IMR-90 (cell line): ENCODE measurements around the gene RNASE1. TPM values are rescaled to one million over a fixed set of nuclear protein-coding genes. Genes with fewer than 3 reads are reported as not detected.

Experiments used
- ATAC-seq: fragments of 200-7000 bp; cut with Tn5 transposase; 2 replicates; pipeline ENCODE4 v1.9.1; 2020; ENCODE audit warnings: low read depth, mild to moderate bottlenecking, moderate library complexity
- BruUV-seq: library from RNA; stranded (reverse); fragments of 400-500 nt; replicated peaks from 2 replicates; lab custom pipeline; 2021; lab: Mats Ljungman, UMichigan
- CTCF ChIA-PET: fragments of 300-600 bp; formaldehyde crosslinking; extraction: SDS; loops from one replicate; lab custom pipeline; 2021; ENCODE audit warnings: antibody characterized with exemption; lab: Yijun Ruan, JAX
- POLR2A ChIA-PET: fragments of 300-600 bp; sonication (Branson Sonifier 250); formaldehyde crosslinking; loops from one replicate; lab custom pipeline; 2022; ENCODE audit warnings: antibody characterized with exemption; ENCODE audit not compliant: unreplicated experiment; lab: Charles Lee
- DNase-seq: peaks from one replicate; pipeline ENCODE4 v3.0.0; 2013
- H2AFZ ChIP-seq: replicated peaks from 2 replicates; pipeline ENCODE3; 2013; ENCODE audit warnings: low read length, mild to moderate bottlenecking; ENCODE audit not compliant: poor library complexity
- H2AK5ac ChIP-seq: 2 replicates; pipeline ENCODE4 v1.6.1; 2013; ENCODE audit warnings: low read depth, low read length, inconsistent platforms
- H2AK9ac ChIP-seq: replicated peaks from 2 replicates; pipeline ENCODE3; 2013; ENCODE audit warnings: mild to moderate bottlenecking, low read depth, low read length, moderate library complexity; ENCODE audit not compliant: poor library complexity
- H2BK120ac ChIP-seq: 2 replicates; pipeline ENCODE4 v1.6.1; 2013; ENCODE audit warnings: low read depth, low read length, inconsistent platforms
- H2BK15ac ChIP-seq: 3 replicates; pipeline ENCODE4 v1.6.1; 2013; ENCODE audit warnings: low read depth, low read length, inconsistent platforms
- H2BK20ac ChIP-seq: 2 replicates; pipeline ENCODE4 v1.6.1; 2013; ENCODE audit warnings: low read depth, mild to moderate bottlenecking, inconsistent platforms, low read length, moderate library complexity
- H2BK5ac ChIP-seq: 2 replicates; pipeline ENCODE4 v1.6.1; 2013; ENCODE audit warnings: mild to moderate bottlenecking, low read depth, low read length, inconsistent platforms; ENCODE audit not compliant: poor library complexity, severe bottlenecking
- H3K14ac ChIP-seq: replicated peaks from 2 replicates; pipeline ENCODE4 v1.6.1; 2013; ENCODE audit warnings: low read depth, low read length, inconsistent platforms
- H3K18ac ChIP-seq: 2 replicates; pipeline ENCODE4 v1.6.1; 2013; ENCODE audit warnings: low read depth, low read length, control low read depth
- H3K23ac ChIP-seq: 2 replicates; pipeline ENCODE4 v1.6.1; 2013; ENCODE audit warnings: low read depth, low read length, inconsistent platforms
- H3K27ac ChIP-seq: 2 replicates; pipeline ENCODE4 v1.5.1; 2013; ENCODE audit warnings: mild to moderate bottlenecking, control low read depth, low read length; ENCODE audit not compliant: insufficient read depth
- H3K27me3 ChIP-seq: 2 replicates; pipeline ENCODE4 v1.6.1; 2013; ENCODE audit warnings: low read length; ENCODE audit not compliant: control insufficient read depth, insufficient read depth
- H3K36me3 ChIP-seq: 2 replicates; pipeline ENCODE4 v1.6.1; 2013; ENCODE audit warnings: low read length, mixed read lengths; ENCODE audit not compliant: control insufficient read depth, insufficient read depth
- H3K4ac ChIP-seq: 2 replicates; pipeline ENCODE4 v1.6.1; 2013; ENCODE audit warnings: low read depth, low read length, inconsistent platforms
- H3K4me1 ChIP-seq: 2 replicates; pipeline ENCODE4 v1.6.1; 2013; ENCODE audit warnings: low read length, mixed read lengths; ENCODE audit not compliant: control insufficient read depth, insufficient read depth
- H3K4me2 ChIP-seq: 2 replicates; pipeline ENCODE4 v1.6.1; 2013; ENCODE audit warnings: low read depth, mild to moderate bottlenecking, control low read depth, low read length, moderate library complexity
- H3K4me3 ChIP-seq: 2 replicates; pipeline ENCODE4 v1.5.1; 2013; ENCODE audit warnings: low read depth, mild to moderate bottlenecking, control low read depth, low read length, moderate library complexity; ENCODE audit not compliant: insufficient read depth
- H3K56ac ChIP-seq: 2 replicates; pipeline ENCODE4 v1.6.1; 2013; ENCODE audit warnings: low read length, inconsistent platforms; ENCODE audit not compliant: insufficient read depth; ENCODE audit errors: extremely low read depth
- H3K79me1 ChIP-seq, 2 experiments: 2 replicates each; pipeline ENCODE4 v1.6.1; 2013; ENCODE audit warnings: low read length in 2 of 2, inconsistent platforms in 1 of 2, low read depth in 1 of 2
- H3K9ac ChIP-seq: 2 replicates; pipeline ENCODE4 v1.6.1; 2013; ENCODE audit warnings: low read depth, low read length, control low read depth
- H3K9me1 ChIP-seq: 2 replicates; pipeline ENCODE4 v1.6.1; 2013; ENCODE audit warnings: low read length, inconsistent platforms; ENCODE audit not compliant: insufficient read depth
- H3K9me3 ChIP-seq: 2 replicates; pipeline ENCODE4 v1.6.1; 2013; ENCODE audit warnings: low read length; ENCODE audit not compliant: control insufficient read depth, insufficient read depth
- H4K20me1 ChIP-seq: 2 replicates; pipeline ENCODE4 v1.6.1; 2013; ENCODE audit warnings: low read length, inconsistent platforms; ENCODE audit not compliant: insufficient read depth
- H4K5ac ChIP-seq: 2 replicates; pipeline ENCODE4 v1.6.1; 2013; ENCODE audit warnings: mild to moderate bottlenecking, low read depth, low read length, control low read depth
- H4K8ac ChIP-seq, 2 experiments: 2 replicates each; pipeline ENCODE4 v1.6.1; 2013; ENCODE audit warnings: low read depth in 2 of 2, low read length in 2 of 2, control low read depth in 1 of 2, inconsistent platforms in 1 of 2
- H4K91ac ChIP-seq: 2 replicates; pipeline ENCODE4 v1.6.1; 2013; ENCODE audit warnings: low read depth, low read length, inconsistent platforms; ENCODE audit not compliant: insufficient read depth
- BHLHE40 ChIP-seq: fragments of 150-350 bp; IDR thresholded peaks from 2 replicates; pipeline ENCODE4 v1.6.1; 2016; ENCODE audit warnings: mild to moderate bottlenecking, low read depth, low read length
- CEBPB ChIP-seq: IDR thresholded peaks from 2 replicates; pipeline ENCODE4 v1.6.1; 2012; ENCODE audit warnings: low read depth, low read length, improper control_type of control experiment
- CHD1 ChIP-seq: IDR thresholded peaks from 2 replicates; pipeline ENCODE4 v1.6.1; 2012; ENCODE audit warnings: low read depth, low read length, improper control_type of control experiment
- ELK1 ChIP-seq: fragments of 150-350 bp; IDR thresholded peaks from 2 replicates; pipeline ENCODE4 v1.6.1; 2016; ENCODE audit warnings: low read depth, mild to moderate bottlenecking, low read length, moderate library complexity, borderline replicate concordance
- MAFK ChIP-seq: IDR thresholded peaks from 2 replicates; pipeline ENCODE4 v1.6.1; 2012; ENCODE audit warnings: low read depth, low read length, improper control_type of control experiment
- MAZ ChIP-seq: IDR thresholded peaks from 2 replicates; pipeline ENCODE4 v1.6.1; 2012; ENCODE audit warnings: low read depth, mild to moderate bottlenecking, low read length, improper control_type of control experiment, moderate library complexity, borderline replicate concordance
- MXI1 ChIP-seq: IDR thresholded peaks from 2 replicates; pipeline ENCODE4 v1.6.1; 2012; ENCODE audit warnings: low read depth, mild to moderate bottlenecking, low read length, moderate library complexity, borderline replicate concordance
- NFE2L2 ChIP-seq: fragments of 150-350 bp; IDR thresholded peaks from 2 replicates; pipeline ENCODE4 v1.6.1; 2016; ENCODE audit warnings: low read depth, mild to moderate bottlenecking, low read length
- POLR2A ChIP-seq: IDR thresholded peaks from 2 replicates; pipeline ENCODE4 v1.6.1; 2012; ENCODE audit warnings: mild to moderate bottlenecking, low read depth, low read length
- RAD21 ChIP-seq: IDR thresholded peaks from 2 replicates; pipeline ENCODE4 v1.6.1; 2012; ENCODE audit warnings: low read length, improper control_type of control experiment
- RCOR1 ChIP-seq: IDR thresholded peaks from 2 replicates; pipeline ENCODE4 v1.6.1; 2012; ENCODE audit warnings: mild to moderate bottlenecking, low read length, improper control_type of control experiment; ENCODE audit not compliant: insufficient replicate concordance
- RFX5 ChIP-seq: IDR thresholded peaks from 2 replicates; pipeline ENCODE4 v1.8.0; 2012; ENCODE audit warnings: low read depth, mild to moderate bottlenecking, low read length, moderate library complexity
- SMC3 ChIP-seq: fragments of 150-350 bp; IDR thresholded peaks from 2 replicates; pipeline ENCODE4 v1.6.1; 2016; ENCODE audit warnings: low read depth, mild to moderate bottlenecking, antibody characterized with exemption, low read length, moderate library complexity
- WGBS, 2 experiments: methylation state at CpG; one replicate each; pipeline versions ENCODE4 v1.1.5 to v1.1.7; 2013; ENCODE audit warnings: missing lambda C conversion rate in 2 of 2; ENCODE audit not compliant: insufficient read length in 1 of 2; ENCODE audit errors: extremely low coverage in 2 of 2; 5-methylcytosine and 5-hydroxymethylcytosine counted together
- dilution Hi-C: fragments of 300-500 bp; cut with HindIII; formaldehyde crosslinking; loops from one replicate; pipeline ENCODE4 v1.14.3; 2018; ENCODE audit warnings: low sequenced_read_pairs; ENCODE audit not compliant: unreplicated experiment
- in situ Hi-C: fragments of 300-500 bp; cut with MboI; formaldehyde crosslinking; loops from 3 replicates; pipeline ENCODE4 v1.14.3; 2019; ENCODE audit warnings: low sequenced_read_pairs, inconsistent platforms, mixed read lengths
- intact Hi-C: fragments of 100-400 bp; cut with micrococcal nuclease; formaldehyde crosslinking; loops from 2 replicates; pipeline ENCODE4 v1.10.0; 2022
- polyA plus RNA-seq, 3 experiments: library from polyadenylated mRNA; depleted of rRNA; stranded (reverse); fragments of >200 nt; gene quantifications; 2 replicates each; pipeline ENCODE4 v1.2.3, GENCODE V29; 2012; ENCODE audit warnings: low replicate concordance in 1 of 3
- total RNA-seq: library from RNA; depleted of rRNA; stranded (reverse); fragments of >200 nt; gene quantifications from 2 replicates; pipeline ENCODE4 v1.2.3, GENCODE V29; 2012
- TF ChIP-seq, protein P1 (sequence below): conservative IDR thresholded peaks from 2 replicates; pipeline ENCODE4 v1.5.1; 2012; ENCODE audit warnings: mild to moderate bottlenecking, low read depth, low read length, improper control_type of control experiment

RNASE1 gene
- total and polyA plus RNA-seq, 2 of the 4 experiments (the other 2 are of a cell fraction): not detected

- intact Hi-C loops: no loop called here
- H3K27me3 ChIP-seq: no peaks in the 10 kb centered on the region
- no peak for DNase-seq
- TF ChIP-seq MAFK (no peak), RAD21 (no peak), MXI1 (no peak), RCOR1 (no peak), POLR2A (no peak), ELK1 (no peak), BHLHE40 (no peak), SMC3 (no peak), CEBPB (no peak), MAZ (no peak), NFE2L2 (no peak), CHD1 (no peak), RFX5 (no peak)
- TF ChIP-seq, protein P1, sequence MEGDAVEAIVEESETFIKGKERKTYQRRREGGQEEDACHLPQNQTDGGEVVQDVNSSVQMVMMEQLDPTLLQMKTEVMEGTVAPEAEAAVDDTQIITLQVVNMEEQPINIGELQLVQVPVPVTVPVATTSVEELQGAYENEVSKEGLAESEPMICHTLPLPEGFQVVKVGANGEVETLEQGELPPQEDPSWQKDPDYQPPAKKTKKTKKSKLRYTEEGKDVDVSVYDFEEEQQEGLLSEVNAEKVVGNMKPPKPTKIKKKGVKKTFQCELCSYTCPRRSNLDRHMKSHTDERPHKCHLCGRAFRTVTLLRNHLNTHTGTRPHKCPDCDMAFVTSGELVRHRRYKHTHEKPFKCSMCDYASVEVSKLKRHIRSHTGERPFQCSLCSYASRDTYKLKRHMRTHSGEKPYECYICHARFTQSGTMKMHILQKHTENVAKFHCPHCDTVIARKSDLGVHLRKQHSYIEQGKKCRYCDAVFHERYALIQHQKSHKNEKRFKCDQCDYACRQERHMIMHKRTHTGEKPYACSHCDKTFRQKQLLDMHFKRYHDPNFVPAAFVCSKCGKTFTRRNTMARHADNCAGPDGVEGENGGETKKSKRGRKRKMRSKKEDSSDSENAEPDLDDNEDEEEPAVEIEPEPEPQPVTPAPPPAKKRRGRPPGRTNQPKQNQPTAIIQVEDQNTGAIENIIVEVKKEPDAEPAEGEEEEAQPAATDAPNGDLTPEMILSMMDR: no peak
- ChIA-PET CTCF (no interaction called here), POLR2A (no interaction called here)
- H3K56ac ChIP-seq: no peak overlapping the region
- no peak overlapping the region for H2BK5ac ChIP-seq
- no peaks in the 10 kb centered on the region for H3K79me1 ChIP-seq
- no peaks in the 10 kb centered on the region for H3K4me1 ChIP-seq
- H4K5ac ChIP-seq: no peak overlapping the region
- no peak overlapping the region for H2BK120ac ChIP-seq
- no peak overlapping the region for H3K4me2 ChIP-seq
- no peak overlapping the region for H3K23ac ChIP-seq
- in situ Hi-C loops: no loop called here
- H4K20me1 ChIP-seq: no peaks in the 10 kb centered on the region
- H2BK20ac ChIP-seq: no peak overlapping the region
- no peak overlapping the region for H3K14ac ChIP-seq
- no peak overlapping the region for H2AFZ ChIP-seq
- dilution Hi-C loops: no loop called here
- H3K4me3 ChIP-seq: no peak overlapping the region
- H3K9me3 ChIP-seq: peaks cover 8% of the 10 kb centered on the region
- H2AK5ac ChIP-seq: no peak overlapping the region
- no peak overlapping the region for H4K91ac ChIP-seq
- no TSS peak for BruUV-seq
- ATAC-seq: no peak
- H3K18ac ChIP-seq: no peak overlapping the region
- no peak overlapping the region for H2AK9ac ChIP-seq
- no peak overlapping the region for H4K8ac ChIP-seq
- no peak overlapping the region for H3K27ac ChIP-seq
- no peaks in the 10 kb centered on the region for H3K9me1 ChIP-seq
- no peaks in the 10 kb centered on the region for H3K36me3 ChIP-seq
- WGBS, 2 experiments: 67% methylated on average over 1 of the region's 2 CpGs; no CpG with 5 or more reads in 1 of the 2 experiments
- H2BK15ac ChIP-seq: no peak overlapping the region
- H3K9ac ChIP-seq: no peak overlapping the region
- H3K4ac ChIP-seq: no peak overlapping the region
Measured at GRCh38 chr14:20754308-20754707, 48.3 kb downstream of the RNASE1 start.
